HG03060 (cell line): Measurements from ENCODE around the gene PRKCE.

Source experiments
- ATAC-seq: cut with Tn5 transposase; IDR thresholded peaks from one replicate; pipeline ENCODE4 v1.9.1; 2021; ENCODE audit warnings: low read depth, moderate number of reproducible peaks; ENCODE audit not compliant: unreplicated experiment

The PRKCE gene

DNA sequence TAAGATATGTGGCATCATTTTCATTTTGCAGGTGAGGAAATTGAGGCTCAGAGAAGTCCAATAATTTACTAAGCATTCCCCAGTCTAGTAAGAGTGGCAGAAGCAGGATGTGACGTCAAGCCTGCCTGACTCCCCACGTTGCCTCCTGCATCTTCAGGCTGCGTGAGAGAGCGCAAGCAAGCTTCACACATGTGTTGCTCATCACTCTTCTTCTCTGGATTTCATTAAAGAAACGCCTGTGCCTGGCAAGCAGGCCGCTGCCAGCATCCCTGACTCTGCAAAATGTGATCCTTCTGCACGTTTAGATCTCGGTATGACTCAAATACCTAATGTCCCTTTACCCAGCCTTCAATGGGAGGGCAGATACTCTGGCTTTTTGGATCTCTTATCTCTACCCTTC lies 96.8 kb downstream of the PRKCE start:
- no peak for ATAC-seq

DNA sequence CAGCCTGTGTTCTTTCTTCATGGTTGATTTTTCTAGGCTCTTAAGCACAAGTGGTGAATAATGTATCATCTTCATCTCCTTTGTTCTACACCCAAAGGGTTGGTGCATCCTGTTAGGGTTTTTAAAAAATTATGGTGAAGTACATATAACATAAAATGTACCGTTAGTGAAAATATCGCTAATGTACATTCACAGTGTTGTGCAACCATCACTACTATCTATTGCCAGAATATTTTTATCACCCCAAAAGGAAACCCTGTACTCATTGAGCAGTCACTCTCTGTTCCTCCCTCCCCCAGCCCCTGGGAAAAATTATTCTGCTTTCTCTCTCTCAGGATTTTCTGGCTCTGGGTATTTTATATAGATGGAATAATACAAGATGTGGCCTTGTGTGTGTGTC lies 98.5 kb downstream of the PRKCE start:
- ATAC-seq, result no peak

DNA sequence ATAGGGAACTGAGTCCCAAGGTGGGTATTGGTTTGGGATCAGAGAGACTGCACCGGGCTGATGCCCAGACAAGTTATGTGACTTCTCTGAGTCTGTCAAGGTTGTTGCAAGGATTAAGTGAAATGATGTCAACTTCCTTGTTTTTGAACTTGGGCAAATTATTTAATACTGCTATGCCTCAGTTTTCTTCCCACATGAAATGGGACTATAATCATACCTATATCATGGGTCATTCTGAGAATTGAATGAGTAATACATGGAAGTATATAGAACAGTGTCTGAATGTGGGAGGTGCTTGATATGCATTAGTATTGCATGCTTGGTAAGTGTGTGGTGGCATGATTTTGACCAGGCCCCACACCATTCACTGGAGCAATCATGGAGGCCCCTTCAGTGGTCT lies 99.0 kb downstream of the PRKCE start:
- ATAC-seq, result no peak

DNA sequence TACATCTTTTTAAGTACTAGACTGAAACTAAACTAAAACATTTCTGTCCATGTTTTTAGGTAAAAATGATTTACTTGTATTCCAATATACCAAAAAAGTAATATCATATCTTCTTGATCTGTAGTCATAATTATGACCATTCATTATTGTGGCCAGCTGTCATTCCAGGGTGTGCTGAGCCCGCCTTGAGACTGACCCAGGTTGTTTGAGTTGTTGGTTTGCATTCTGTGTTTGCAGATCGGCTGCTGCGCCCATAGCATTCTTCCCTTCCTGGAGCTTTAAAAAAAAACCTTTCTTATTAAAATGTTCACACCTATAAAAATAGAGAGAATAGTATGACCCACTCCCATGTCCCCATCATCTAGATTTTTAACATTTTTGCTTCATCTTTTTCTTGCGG lies 101.9 kb downstream of the PRKCE start:
- ATAC-seq, result no peak

DNA sequence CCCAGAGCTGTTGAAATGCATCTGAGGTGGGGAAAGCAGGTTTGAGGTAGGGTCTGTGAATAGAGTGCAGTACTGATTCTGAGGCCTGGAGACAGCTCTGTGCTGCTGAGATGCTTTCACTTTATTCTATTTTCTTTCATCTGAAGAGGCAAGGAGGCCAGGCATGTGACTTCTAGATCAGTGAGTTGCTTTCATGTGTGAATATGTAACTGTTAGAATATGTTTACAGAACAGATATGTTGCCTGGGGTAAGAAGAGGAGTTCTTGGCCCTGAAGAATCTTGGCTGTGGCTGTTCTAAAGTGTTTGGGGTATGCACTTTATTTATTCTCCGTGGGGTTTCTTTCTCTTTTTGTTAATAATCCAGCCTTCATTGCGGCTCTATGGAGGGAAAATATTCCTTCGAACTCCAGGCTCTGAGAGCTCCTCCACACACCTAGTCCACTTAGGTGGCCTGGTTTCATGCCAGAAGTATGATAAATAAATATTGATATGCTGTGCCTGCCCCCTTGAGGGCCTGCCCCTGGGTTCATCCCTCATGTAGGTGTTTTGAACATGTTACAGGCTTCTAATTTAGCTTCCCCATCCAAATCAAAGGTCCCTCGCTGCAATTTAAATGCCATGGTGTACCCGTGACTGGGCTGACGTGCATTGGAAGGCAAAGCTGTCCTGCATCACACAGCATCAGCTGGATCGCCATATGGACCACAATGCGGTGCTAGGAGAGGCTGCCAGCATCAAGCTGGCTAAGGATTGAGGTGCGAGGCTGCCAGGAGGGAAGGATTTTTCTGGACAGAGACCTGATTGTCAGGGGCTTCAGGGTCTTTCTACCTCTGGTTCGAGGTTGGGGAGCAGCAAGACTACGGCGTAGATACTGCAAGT lies 102.9 kb downstream of the PRKCE start:
- no peak for ATAC-seq

DNA sequence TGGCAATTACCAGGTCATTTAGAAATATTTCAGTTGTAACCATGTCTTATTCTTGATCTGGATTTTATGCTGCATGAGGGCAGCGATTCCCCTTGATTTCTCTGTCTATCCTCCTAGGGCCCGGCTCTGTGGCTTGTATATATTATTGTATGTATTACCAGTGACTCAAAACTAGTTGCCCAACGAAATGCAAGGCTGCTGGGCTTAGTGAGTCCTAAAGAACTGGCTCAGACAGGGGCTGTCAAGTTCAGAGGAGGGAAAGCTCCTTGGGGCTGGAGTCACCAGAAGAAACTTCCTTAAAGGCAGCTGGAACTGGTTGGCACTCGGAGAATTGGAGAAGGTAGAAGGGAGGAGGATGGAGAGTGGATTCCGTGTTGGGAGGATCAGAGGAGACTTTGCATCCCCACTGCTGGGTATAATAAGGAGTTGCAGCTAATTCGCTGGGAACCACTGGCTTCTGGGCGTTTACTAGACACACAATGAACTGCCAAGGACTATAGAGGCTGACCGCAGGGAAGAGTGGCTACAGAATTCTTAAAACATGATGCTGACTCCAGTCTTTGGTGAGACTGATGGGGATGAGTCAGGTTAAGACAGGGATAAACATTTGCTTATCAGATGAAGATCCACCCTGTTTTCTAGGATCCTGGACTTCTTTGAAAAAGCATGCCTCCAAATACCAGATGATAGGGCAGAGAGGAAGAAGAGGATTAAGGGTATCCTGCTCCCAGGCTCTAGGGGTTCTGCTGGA lies 104.3 kb downstream of the PRKCE start:
- ATAC-seq, result no peak

DNA sequence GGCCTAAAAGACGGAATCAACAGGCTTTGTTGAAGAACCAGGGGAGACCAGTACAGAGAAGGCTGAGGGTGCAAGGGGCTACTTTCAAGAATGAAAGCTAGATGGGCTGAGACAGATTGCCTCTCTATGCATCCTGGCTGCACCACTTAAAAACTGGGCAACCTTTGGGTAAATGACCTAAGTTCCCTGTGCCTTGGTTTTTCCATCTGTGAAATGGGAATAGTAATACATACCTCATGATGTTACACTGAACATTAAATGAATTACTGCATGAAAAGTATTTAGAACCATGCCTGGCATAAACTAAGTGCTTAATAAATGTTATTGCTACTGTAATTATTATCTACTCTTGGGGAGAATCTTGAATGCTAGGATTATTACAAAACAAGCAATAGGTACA lies 106.5 kb downstream of the PRKCE start:
- no peak for ATAC-seq

DNA sequence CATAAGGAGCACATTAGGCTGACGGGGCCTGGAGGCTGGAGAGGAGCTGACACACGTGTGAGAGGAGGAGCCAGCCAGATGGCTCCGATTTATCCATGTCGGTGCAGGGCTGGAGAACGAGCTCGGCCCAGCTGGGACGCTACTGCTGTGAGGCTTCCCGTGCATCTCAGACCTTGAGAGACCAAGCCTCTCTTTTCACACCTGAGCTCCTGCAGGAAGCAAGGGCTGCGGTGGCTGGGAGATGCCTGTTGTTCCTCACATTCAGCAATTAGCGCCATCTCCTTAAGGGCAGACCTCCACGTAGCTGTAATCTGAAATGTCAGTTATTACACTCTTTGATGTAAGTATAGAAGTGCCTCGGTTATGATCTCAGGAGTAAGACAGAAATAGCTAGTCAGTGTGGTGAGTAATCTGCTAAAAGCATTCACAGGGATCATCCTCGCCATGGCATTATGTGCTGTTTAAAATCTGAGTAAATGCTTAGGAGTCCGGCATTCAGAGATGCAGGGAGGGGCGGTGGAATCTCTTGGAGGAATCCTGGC lies 107.9 kb downstream of the PRKCE start:
- no peak for ATAC-seq

DNA sequence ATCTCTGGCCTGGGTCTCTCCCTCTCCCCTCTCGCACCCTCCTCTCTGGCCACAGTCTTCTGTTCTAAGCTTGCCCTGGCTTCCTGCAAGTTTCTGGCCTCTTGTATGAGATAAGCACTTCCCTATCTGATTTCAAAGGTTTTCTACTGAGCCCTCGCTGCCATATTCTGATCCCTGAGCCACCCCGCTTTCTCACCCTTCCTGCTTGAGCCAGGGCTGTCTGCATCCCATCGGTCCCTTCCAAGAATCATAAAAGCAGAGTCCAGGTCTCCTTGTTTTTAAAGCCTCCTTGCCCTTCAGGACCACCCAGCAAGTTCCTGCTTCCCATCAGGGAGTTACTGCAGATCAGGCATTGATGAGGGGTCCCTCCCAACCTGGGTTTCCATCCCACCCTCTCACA lies 110.2 kb downstream of the PRKCE start:
- no peak for ATAC-seq

DNA sequence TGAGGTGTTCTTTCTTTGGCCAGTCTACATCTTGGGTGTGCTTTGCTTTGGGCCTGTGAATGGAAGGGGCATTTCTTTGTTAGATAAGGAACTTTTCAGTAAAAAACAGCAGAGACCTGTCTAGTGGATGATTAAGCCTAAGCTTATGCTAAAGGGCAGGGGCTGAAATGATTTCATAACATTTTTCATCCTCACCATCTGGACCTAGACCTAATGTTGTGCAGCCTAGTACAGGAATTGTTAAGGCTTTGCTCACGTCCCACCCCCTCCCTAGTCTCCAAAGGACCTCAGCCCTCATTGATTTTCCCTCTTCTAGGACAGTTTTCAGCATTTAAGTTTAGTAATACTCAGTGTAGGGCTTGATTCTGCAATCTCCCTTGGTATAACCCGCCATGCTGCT lies 111.8 kb downstream of the PRKCE start:
- ATAC-seq, result no peak

DNA sequence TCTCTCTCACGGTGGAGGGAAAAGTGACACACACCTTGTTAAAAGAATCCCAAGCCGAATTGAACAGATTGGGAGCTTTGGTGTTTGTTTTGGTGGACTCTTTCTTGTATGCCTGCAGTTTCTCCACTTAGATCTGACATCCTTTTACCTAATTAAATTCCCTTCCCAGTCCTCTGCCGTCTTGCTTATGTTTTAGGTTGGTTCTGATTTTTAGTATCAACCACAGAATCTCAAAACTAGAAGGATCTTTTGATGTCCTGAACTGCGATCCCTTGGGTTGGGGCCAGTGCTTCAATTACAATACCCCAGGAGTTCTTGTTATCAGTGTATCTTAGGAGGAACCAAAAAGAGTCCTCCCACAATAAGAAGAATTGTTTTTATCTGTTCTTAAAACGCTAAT lies 112.3 kb downstream of the PRKCE start:
- no peak for ATAC-seq

DNA sequence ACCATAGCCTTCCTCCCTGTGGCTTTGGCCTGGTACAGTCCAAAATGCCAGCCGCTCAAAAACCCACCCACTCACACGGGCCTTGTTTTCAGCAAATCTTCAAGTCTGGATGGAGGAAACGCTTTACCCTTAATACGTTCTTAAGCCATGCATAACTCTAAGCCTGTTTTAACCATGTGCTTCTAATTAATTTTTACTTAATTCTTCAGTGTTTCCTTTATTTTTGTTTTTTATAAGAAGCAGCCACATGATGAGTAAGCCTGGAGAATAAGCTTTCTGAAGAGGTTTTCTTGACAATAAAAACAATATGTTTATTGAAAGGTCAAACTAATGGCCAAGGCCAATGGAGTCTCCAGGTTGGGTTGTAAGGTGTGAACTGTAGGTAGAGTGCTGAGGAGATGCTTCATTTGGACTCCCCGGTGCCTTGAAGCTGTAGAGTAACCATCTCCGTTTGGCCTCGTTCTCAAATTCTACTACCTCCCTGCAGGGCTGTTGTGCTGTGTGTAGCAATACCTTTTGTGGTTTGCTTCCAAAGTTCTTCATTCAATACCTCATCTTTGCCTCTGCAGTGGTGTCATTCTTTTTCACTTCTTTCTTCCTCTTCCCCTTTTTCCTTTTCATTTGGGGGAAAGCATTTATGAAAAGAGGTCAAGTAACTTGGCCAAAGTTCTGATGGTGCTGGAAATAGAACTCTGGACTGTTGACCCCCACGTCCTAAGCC lies 113.7 kb downstream of the PRKCE start:
- no peak for ATAC-seq

DNA sequence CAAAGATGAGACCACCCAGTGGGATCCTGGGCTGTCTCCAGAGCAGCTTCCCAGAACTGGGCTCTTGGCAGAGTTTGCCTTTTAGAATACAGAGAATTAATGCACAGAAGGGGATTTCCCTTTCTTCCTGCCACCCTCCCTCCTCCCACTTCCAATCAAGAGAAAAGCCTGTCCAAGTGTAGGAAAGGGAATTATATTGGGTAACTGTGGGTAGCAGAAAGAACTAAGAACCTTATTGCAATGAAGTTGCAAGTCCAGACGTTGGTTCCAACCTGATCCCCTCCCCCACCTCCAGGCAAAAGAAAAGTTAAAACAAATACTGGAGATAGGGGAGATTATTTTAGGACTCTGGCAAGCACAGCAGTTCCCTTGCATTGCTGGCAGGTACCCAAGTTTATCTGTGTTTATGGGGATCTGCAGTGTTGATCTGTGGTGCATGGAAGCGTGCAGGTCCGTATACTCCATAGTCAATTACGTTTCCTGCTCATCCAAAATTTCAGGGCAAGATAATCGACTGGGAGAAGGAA lies 114.3 kb downstream of the PRKCE start:
- no peak for ATAC-seq

DNA sequence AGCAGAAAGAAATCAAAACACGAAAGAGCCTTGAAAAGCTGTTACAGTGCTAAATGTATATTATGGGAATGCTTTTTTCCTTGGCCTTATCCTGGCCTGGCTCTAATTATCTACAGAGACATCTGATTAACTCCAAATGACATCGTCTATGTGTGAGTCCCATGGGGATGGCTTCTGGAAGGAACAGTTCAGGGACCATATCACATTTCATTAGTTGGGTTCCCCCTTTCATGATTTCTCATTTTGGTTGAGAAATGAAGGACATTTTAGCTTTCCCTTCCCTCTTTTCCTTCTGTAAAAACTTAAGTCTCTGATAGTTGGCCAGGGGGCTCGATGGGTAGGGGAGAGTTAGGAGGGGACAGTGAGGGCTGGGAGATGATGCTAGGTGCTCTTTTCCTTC lies 116.7 kb downstream of the PRKCE start:
- ATAC-seq, result no peak

DNA sequence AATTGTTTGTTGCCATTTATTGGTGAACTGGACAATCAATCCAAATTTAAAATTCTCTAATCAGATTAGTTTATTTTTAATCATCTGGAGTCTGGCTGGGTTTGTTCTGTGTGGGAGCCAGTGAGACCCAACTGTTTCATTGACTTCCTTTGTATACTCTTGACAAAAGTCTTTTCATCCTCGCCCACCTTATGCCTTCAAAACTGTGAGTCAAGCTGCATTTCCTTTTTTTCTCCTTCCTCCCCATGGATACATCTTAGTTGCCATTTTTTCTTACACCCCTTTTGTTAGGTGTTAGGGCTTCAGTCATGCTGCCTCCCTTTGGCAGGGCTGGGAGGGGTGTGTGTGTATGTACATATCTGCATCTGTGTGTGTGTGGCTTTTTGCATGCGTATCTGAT lies 117.6 kb downstream of the PRKCE start:
- no peak for ATAC-seq

DNA sequence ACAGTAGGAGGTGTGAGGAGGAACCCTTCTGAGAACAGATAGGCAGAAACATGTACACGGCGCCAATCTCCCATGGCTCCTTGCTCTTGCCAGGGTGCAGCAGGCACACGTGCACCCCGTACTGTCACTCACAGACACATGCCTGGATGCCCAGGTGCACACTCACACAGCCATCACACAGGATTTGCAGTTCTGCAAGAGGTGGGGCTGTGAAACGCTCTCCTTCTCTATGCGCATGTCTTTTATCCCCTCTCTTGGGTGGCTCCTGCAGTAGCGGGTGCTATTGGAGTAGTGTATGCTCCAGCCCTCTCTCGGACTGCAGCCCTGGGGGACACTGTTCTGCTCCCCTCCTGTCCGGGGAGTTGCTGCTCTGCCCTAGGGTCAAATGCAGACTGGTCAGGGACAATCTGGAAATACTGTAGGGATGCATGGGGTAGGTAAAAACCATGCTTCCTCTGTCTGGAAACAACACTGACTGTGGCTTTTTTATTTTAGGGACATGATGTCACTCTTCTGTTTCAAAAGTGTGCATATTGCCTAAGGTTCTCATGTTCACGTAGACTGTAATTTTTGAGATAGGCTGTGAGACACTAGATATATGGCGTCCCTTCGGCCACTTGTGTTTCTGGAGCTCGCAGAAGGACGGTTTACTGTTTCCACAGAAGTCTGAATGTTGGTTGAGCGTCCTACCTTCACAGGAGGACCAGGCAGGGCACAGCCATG lies 118.5 kb downstream of the PRKCE start:
- no peak for ATAC-seq

DNA sequence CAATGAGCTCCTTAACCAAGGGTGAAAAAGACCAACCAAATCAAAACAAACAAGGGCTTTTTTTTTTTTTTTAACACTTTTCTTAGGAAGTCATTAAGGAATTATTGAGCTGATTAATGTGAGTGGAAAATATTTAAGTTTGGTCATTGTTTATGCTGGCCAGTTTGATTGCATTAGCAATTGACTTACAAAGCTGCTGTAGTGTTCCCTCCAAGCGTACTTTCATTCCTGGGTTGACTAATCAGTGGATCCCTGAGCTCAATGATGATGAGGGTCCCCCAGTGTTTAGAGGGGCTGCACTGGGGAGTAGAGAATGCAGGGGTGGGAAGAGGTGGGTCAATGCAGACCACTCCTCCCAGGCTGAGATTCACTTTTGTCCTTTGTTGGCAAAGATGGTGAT lies 119.3 kb downstream of the PRKCE start:
- ATAC-seq, result no peak

DNA sequence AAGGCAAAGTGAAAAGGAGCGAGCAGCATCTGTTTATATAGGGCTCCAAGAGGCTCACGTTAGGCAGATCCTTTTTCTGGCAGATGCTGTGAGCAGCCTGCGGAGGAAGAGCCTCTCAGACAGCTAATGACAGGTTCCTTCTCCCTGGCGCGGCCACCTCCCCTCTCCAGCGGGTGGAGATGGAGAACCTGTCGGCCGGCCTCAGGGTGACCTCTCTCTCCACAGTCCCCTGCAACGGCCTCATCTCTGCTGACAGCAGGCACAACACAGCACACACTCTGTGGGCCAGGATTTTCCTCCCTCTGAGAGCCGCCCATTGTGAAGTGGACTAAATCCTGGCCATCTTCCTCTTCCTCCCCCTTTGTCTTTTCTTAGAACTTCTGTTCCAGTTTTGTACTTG lies 119.8 kb downstream of the PRKCE start:
- ATAC-seq, result no peak

DNA sequence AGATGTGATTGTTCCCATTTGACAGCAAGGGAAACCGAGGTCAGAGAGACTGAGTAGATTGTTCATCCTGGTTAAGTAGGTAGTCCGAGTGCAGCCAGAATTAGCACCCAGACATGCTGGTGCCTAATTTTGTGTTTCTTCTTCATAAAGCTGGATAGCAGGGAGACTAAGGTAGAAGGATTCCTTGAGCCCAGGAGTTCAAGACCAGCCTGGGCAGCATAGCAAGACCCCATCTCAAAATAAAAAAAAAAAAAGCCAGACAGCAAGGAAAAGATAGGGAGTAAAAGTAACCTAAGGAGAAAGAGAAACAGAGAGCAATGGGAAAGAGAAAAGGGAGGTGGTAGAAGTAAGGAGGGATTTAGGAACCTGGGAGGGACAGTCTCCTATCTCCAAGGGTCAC lies 120.6 kb downstream of the PRKCE start:
- ATAC-seq, result no peak

DNA sequence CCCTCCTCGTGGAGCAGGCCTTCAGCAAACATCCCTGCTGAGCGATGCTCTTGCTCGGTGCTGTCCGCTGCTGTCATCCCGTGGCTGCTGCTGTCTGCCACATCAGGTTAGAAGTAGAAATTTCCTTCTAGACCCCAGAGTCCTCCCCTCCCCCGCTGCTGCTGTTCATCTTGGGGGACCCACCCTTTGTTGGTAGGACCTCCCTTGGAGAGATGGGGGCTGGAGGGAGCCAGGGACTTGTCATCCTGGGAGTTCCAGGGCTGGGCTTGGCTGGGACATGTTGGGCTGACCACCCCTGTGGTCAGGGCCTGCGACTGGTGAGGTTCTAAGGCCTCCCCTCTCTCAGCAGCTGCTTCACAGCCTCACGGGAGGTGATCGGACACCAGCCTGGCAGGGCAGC lies 122.4 kb downstream of the PRKCE start:
- no peak for ATAC-seq
